Measurements from ENCODE around the gene INSR. TPM values are rescaled to one million over a fixed set of nuclear protein-coding genes. Genes with fewer than 3 reads are reported as not detected.
"Not testable (repeated sequence)": the region's sequence is repeated elsewhere in the genome, so short reads cannot be mapped to it uniquely, and the experiment has no call there.

The INSR gene
- 10 to 100 TPM; 11.8 to 15.7 (median 13.8) TPM for polyA plus RNA-seq (ENCODE audit: insufficient read depth in 1 of 5, insufficient read length in 5 of 5, low replicate concordance in 1 of 5)
- long read RNA-seq, donor 1, full-length matches to known transcripts, result 2 of 2 reads
- long read RNA-seq, donor 1, partial matches to known transcripts, result 0 of 2 reads
- long read RNA-seq, donor 1, other reads (novel, unspliced or antisense), result 0 of 2 reads
- long read RNA-seq, donor 2, result 0 reads
- long read RNA-seq, donor 3, result 0 reads
- long read RNA-seq, donor 4, partial matches to known transcripts, result 0 of 1 reads
- long read RNA-seq, donor 4, other reads (novel, unspliced or antisense), result 0 of 1 reads
- long read RNA-seq, donor 5, result 0 reads
- long read RNA-seq, donor 6, result 0 reads
- long read RNA-seq, donor 7, result 0 reads
- long read RNA-seq, donor 8, result 0 reads

- peak; percentile 89 to 90 for DNase-seq
Measured at GRCh38 chr19:7293762-7294557, at the start of gene INSR. TSS of gene INSR (minus strand) at chr19:7294414. CDS start at chr19:7293891, 523 bp downstream.

GRCh38 chr19:7342143-7342542, 47.9 kb upstream of the INSR start:
- no peak for DNase-seq

GRCh38 chr19:7340959-7341837, 47.0 kb upstream of the INSR start:
- peak; percentile 53 to 77 for DNase-seq

GRCh38 chr19:7337380-7338194, 43.4 kb upstream of the INSR start:
- no peak for DNase-seq

- DNase-seq, result no peak
Measured at GRCh38 chr19:7336321-7336973, 42.2 kb upstream of the INSR start.

- no peak for DNase-seq
Measured at GRCh38 chr19:7333198-7334118, 39.2 kb upstream of the INSR start.

- DNase-seq, result no peak
Measured at GRCh38 chr19:7331446-7331845, 37.2 kb upstream of the INSR start.

- no peak for DNase-seq
Measured at GRCh38 chr19:7328647-7329046, 34.4 kb upstream of the INSR start.

GRCh38 chr19:7327802-7328201, 33.6 kb upstream of the INSR start:
- no peak for DNase-seq

GRCh38 chr19:7326105-7326877, 32.1 kb upstream of the INSR start:
- DNase-seq, result no peak

GRCh38 chr19:7318176-7318575, 24.0 kb upstream of the INSR start:
- no peak for DNase-seq

- no peak for DNase-seq
Measured at GRCh38 chr19:7312816-7313215, 18.6 kb upstream of the INSR start.

GRCh38 chr19:7311911-7312310, 17.7 kb upstream of the INSR start:
- DNase-seq, result no peak

- not testable (repeated sequence) for DNase-seq
Measured at GRCh38 chr19:7308327-7308726, 14.1 kb upstream of the INSR start.

- DNase-seq, result no peak
Measured at GRCh38 chr19:7307590-7308218, 13.5 kb upstream of the INSR start.

GRCh38 chr19:7304200-7304599, 10.0 kb upstream of the INSR start:
- no peak for DNase-seq

GRCh38 chr19:7303470-7303869, 9.3 kb upstream of the INSR start:
- DNase-seq, result no peak

GRCh38 chr19:7301525-7301924, 7.3 kb upstream of the INSR start:
- no peak for DNase-seq

All from right lung (tissue), 10 donors.